ENCODE data around the gene PRKCH. TPM values are rescaled to one million over a fixed set of nuclear protein-coding genes. Genes with fewer than 3 reads are reported as not detected.

The PRKCH gene
- total RNA-seq, 1 donor from 2014 or later = 8.4 TPM

GRCh38 chr14:61596990-61597389, 275.6 kb downstream of the PRKCH start:
- Histone ChIP-seq H3K36me3 (ENCODE audit: control insufficient read depth, insufficient read depth, low read length) (no peaks in the 10 kb centered on the region), H3K27me3 (ENCODE audit: control insufficient read depth, insufficient read depth, low read length) (no peaks in the 10 kb centered on the region), H3K4me3 (ENCODE audit: low read depth, low read length) (no peak overlapping the region)
- no peak for DNase-seq (ENCODE audit: low read depth)
- TF ChIP-seq CTCF (IDR thresholded peaks at IDR 0.05; ENCODE audit: insufficient read depth, low read length, poor library complexity, severe bottlenecking) = no peak

GRCh38 chr14:61598980-61599379, 277.6 kb downstream of the PRKCH start:
- no peak for DNase-seq (ENCODE audit: low read depth)
- Histone ChIP-seq H3K36me3 (ENCODE audit: control insufficient read depth, insufficient read depth, low read length) (no peaks in the 10 kb centered on the region), H3K4me3 (ENCODE audit: low read depth, low read length) (no peak overlapping the region), H3K27me3 (ENCODE audit: control insufficient read depth, insufficient read depth, low read length) (no peaks in the 10 kb centered on the region)
- TF ChIP-seq CTCF (IDR thresholded peaks at IDR 0.05; ENCODE audit: insufficient read depth, low read length, poor library complexity, severe bottlenecking) = no peak

- no peak overlapping the region for H3K4me3 ChIP-seq (ENCODE audit: low read depth, low read length)
- no peaks in the 10 kb centered on the region for H3K36me3 ChIP-seq (ENCODE audit: control insufficient read depth, insufficient read depth, low read length)
- H3K27me3 ChIP-seq (ENCODE audit: control insufficient read depth, insufficient read depth, low read length) = no peaks in the 10 kb centered on the region
- TF ChIP-seq CTCF (IDR thresholded peaks at IDR 0.05; ENCODE audit: insufficient read depth, low read length, poor library complexity, severe bottlenecking) = no peak
- no peak for DNase-seq (ENCODE audit: low read depth)
These were observed 278.6 kb downstream of the PRKCH start for GRCh38 chr14:61599942-61600341.

Other genes with a start within 250 kb of the PRKCH start
- gene TMEM30B, start 40.2 kb upstream of the PRKCH start, total RNA-seq = 11.3 and 14.1 TPM in 2 replicates